ENCODE results near the gene ARL4D.
"Not testable (repeated sequence)": the region's sequence is repeated elsewhere in the genome, so short reads cannot be mapped to it uniquely, and the experiment has no call there.

The ARL4D gene

GRCh38 chr17:43373356-43373755 lies 25.4 kb upstream of the ARL4D start:
- no peaks in the 10 kb centered on the region for H3K9me2 ChIP-seq (ENCODE audit: low read depth, low read length)
- H3K9me3 ChIP-seq (ENCODE audit: low read length), result no peaks in the 10 kb centered on the region
- H2AFZ ChIP-seq (ENCODE audit: low read length), result no peak overlapping the region
- H3F3A ChIP-seq (ENCODE audit: insufficient read depth, low read length), result no peaks in the 10 kb centered on the region
- no peak overlapping the region for H3K4me2 ChIP-seq (ENCODE audit: low read length)
- H3K27me3 ChIP-seq (ENCODE audit: insufficient read depth, low read length), result no peaks in the 10 kb centered on the region
- no peak overlapping the region for H3K27ac ChIP-seq (ENCODE audit: low read depth, low read length, poor library complexity, severe bottlenecking)
- TF ChIP-seq, protein P1, sequence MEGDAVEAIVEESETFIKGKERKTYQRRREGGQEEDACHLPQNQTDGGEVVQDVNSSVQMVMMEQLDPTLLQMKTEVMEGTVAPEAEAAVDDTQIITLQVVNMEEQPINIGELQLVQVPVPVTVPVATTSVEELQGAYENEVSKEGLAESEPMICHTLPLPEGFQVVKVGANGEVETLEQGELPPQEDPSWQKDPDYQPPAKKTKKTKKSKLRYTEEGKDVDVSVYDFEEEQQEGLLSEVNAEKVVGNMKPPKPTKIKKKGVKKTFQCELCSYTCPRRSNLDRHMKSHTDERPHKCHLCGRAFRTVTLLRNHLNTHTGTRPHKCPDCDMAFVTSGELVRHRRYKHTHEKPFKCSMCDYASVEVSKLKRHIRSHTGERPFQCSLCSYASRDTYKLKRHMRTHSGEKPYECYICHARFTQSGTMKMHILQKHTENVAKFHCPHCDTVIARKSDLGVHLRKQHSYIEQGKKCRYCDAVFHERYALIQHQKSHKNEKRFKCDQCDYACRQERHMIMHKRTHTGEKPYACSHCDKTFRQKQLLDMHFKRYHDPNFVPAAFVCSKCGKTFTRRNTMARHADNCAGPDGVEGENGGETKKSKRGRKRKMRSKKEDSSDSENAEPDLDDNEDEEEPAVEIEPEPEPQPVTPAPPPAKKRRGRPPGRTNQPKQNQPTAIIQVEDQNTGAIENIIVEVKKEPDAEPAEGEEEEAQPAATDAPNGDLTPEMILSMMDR (IDR thresholded peaks at IDR 0.05; ENCODE audit: low read length), result no peak
- TF ChIP-seq EZH2 (IDR thresholded peaks at IDR 0.05; ENCODE audit: borderline replicate concordance, low read length), result no peak
- no peaks in the 10 kb centered on the region for H3K79me2 ChIP-seq (ENCODE audit: insufficient read depth, low read length)
- no peak overlapping the region for H3K4me3 ChIP-seq (ENCODE audit: low read depth, low read length, poor library complexity, severe bottlenecking)
- H4K20me1 ChIP-seq (ENCODE audit: insufficient read depth, low read length), result no peaks in the 10 kb centered on the region
- H3K4me1 ChIP-seq (ENCODE audit: insufficient read depth, low read length, severe bottlenecking), result peaks cover 20% of the 10 kb centered on the region
- H3K36me3 ChIP-seq (ENCODE audit: insufficient read depth, low read length), result no peaks in the 10 kb centered on the region
- H3K9ac ChIP-seq (ENCODE audit: low read length), result no peak overlapping the region

GRCh38 chr17:43375915-43376314 lies 22.9 kb upstream of the ARL4D start:
- H3K4me3 ChIP-seq (ENCODE audit: low read depth, low read length, poor library complexity, severe bottlenecking), result not testable (repeated sequence)

GRCh38 chr17:43377056-43377810 lies 21.6 kb upstream of the ARL4D start:
- H3K36me3 ChIP-seq (ENCODE audit: insufficient read depth, low read length), result no peaks in the 10 kb centered on the region; the same call in 1 of the 2 replicates
- H3K4me2 ChIP-seq (ENCODE audit: low read length), result no peak overlapping the region
- TF ChIP-seq, protein P1 (IDR thresholded peaks at IDR 0.05; ENCODE audit: low read length), result no peak
- no peak for TF ChIP-seq EZH2 (IDR thresholded peaks at IDR 0.05; ENCODE audit: borderline replicate concordance, low read length)
- no peaks in the 10 kb centered on the region; the same call in 1 of the 2 replicates for H3K27me3 ChIP-seq (ENCODE audit: insufficient read depth, low read length)
- H2AFZ ChIP-seq (ENCODE audit: low read length), result no peak overlapping the region
- H3K9me2 ChIP-seq (ENCODE audit: low read depth, low read length), result no peaks in the 10 kb centered on the region
- no peaks in the 10 kb centered on the region for H3K79me2 ChIP-seq (ENCODE audit: insufficient read depth, low read length)
- H3K4me1 ChIP-seq (ENCODE audit: insufficient read depth, low read length, severe bottlenecking), result peaks cover 4% of the 10 kb centered on the region
- no peaks in the 10 kb centered on the region for H4K20me1 ChIP-seq (ENCODE audit: insufficient read depth, low read length)
- no peak overlapping the region for H3K27ac ChIP-seq (ENCODE audit: low read depth, low read length, poor library complexity, severe bottlenecking)
- no peak overlapping the region for H3K9ac ChIP-seq (ENCODE audit: low read length)
- peaks cover 17% of the 10 kb centered on the region for H3K9me3 ChIP-seq (ENCODE audit: low read length)
- no peak overlapping the region for H3K4me3 ChIP-seq (ENCODE audit: low read depth, low read length, poor library complexity, severe bottlenecking)
- H3F3A ChIP-seq (ENCODE audit: insufficient read depth, low read length), result no peaks in the 10 kb centered on the region

More at GRCh38 chr17:43375915-43376314, 22.9 kb upstream of the ARL4D start:
- not testable (repeated sequence) for H3K9me2 ChIP-seq (ENCODE audit: low read depth, low read length); H3K9ac ChIP-seq (ENCODE audit: low read length); H3K4me2 ChIP-seq (ENCODE audit: low read length); H2AFZ ChIP-seq (ENCODE audit: low read length); H3K4me1 ChIP-seq (ENCODE audit: insufficient read depth, low read length, severe bottlenecking); H3K27me3 ChIP-seq (ENCODE audit: insufficient read depth, low read length); H3K79me2 ChIP-seq (ENCODE audit: insufficient read depth, low read length); H3K36me3 ChIP-seq (ENCODE audit: insufficient read depth, low read length); H3K27ac ChIP-seq (ENCODE audit: low read depth, low read length, poor library complexity, severe bottlenecking); H3F3A ChIP-seq (ENCODE audit: insufficient read depth, low read length); H4K20me1 ChIP-seq (ENCODE audit: insufficient read depth, low read length)
- H3K9me3 ChIP-seq (ENCODE audit: low read length), result peaks cover 11% of the 10 kb centered on the region

- no peak overlapping the region for H3K4me3 ChIP-seq (ENCODE audit: low read depth, low read length, poor library complexity, severe bottlenecking)
- H3K79me2 ChIP-seq (ENCODE audit: insufficient read depth, low read length), result no peaks in the 10 kb centered on the region
- H3K27me3 ChIP-seq (ENCODE audit: insufficient read depth, low read length), result no peaks in the 10 kb centered on the region; the same call in 1 of the 2 replicates
- H3K9me3 ChIP-seq (ENCODE audit: low read length), result peaks cover 17% of the 10 kb centered on the region
- no peaks in the 10 kb centered on the region for H3F3A ChIP-seq (ENCODE audit: insufficient read depth, low read length)
- no peak for TF ChIP-seq EZH2 (IDR thresholded peaks at IDR 0.05; ENCODE audit: borderline replicate concordance, low read length)
- TF ChIP-seq, protein P1 (IDR thresholded peaks at IDR 0.05; ENCODE audit: low read length), result no peak
- H4K20me1 ChIP-seq (ENCODE audit: insufficient read depth, low read length), result no peaks in the 10 kb centered on the region
- no peak overlapping the region for H3K27ac ChIP-seq (ENCODE audit: low read depth, low read length, poor library complexity, severe bottlenecking)
- no peaks in the 10 kb centered on the region for H3K9me2 ChIP-seq (ENCODE audit: low read depth, low read length)
- H3K4me2 ChIP-seq (ENCODE audit: low read length), result no peak overlapping the region
- no peaks in the 10 kb centered on the region for H3K4me1 ChIP-seq (ENCODE audit: insufficient read depth, low read length, severe bottlenecking)
- H2AFZ ChIP-seq (ENCODE audit: low read length), result no peak overlapping the region
- H3K9ac ChIP-seq (ENCODE audit: low read length), result no peak overlapping the region
- H3K36me3 ChIP-seq (ENCODE audit: insufficient read depth, low read length), result no peaks in the 10 kb centered on the region; the same call in 1 of the 2 replicates
Measured at GRCh38 chr17:43378766-43379165, 20.0 kb upstream of the ARL4D start.
